ENCODE results near the gene C13orf46. TPM values are rescaled to one million over a fixed set of nuclear protein-coding genes. Genes with fewer than 3 reads are reported as not detected.
"Not testable (repeated sequence)": the region's sequence is repeated elsewhere in the genome, so short reads cannot be mapped to it uniquely, and the experiment has no call there.

Gene C13orf46
- 0.32 TPM for total RNA-seq
- long read RNA-seq, result 0 reads

- peak; percentile 43 for DNase-seq (ENCODE audit: missing footprints)
- ATAC-seq, result no peak
- intact Hi-C loops (cut with DNase I), result no loop called here
Observed at GRCh38 chr13:113973218-113974164, at the start of gene C13orf46. TSS of gene C13orf46 (minus strand) at chr13:113974076. CDS start at chr13:113973997, 79 bp downstream.

DNA sequence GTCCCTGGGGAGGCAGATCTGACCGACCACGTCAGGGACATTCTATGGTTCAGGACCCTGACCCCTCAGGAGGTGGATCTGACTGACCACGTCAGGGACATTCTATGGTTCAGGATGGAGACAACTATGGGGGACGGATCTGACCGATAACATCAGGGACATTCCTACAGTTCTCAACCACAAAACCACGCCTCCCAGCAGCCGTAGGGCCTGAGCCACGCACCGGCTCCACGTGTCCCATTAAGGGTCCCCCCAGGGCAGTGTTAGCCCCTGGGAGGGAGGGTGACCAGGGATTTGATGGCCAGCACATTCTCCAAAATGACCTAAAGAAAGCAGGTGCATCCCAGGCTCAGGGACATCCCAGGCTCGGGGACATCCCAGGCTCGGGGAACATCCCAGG lies 49.0 kb upstream of the C13orf46 start:
- DNase-seq (ENCODE audit: missing footprints) (peak; percentile 51), ATAC-seq (no peak)
- intact Hi-C loops (cut with DNase I), result no loop called here

- ATAC-seq (no peak), DNase-seq (ENCODE audit: missing footprints) (peak; percentile 7)
- intact Hi-C loops (cut with DNase I), result no loop called here
Observed at GRCh38 chr13:114022309-114022669, 48.4 kb upstream of the C13orf46 start.

DNA sequence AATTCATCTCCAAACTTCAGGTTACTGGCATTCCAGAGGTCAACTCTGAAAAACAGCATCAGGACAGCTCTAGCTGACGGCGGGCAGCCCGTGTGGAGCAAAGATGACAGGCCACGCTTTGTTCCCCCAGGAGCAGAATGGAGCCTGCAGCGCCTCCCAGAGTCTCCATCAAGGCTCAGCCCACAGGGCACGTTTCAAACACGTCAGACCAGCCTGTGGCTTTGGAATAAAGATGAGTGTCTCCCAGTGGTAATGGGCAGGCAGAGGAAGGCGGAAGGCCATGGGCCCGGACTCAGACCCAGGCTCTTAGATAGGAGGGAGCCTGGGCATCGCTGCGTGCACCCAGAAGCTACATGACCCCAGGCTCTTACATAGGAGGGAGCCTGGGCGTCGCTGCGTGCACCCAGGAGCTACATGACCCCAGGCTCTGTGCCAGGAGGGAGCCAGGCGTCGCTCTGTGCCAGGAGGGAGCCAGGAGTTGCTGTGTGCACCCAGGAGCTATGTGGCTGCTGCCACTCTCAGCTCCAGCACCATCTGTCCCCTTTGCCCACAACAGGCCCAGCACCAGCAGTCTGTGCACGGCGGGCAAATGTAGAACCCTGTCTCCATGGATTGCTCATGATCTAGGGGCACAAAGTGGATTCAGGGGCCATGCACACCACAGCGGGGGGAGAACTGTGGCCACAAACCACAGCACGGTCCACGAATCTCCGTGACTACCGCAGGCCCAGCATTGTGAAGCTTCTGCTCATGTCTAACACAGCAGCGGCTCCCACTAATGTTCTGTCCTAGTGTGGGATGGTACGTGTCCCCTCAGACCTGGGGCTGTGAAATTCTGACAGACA lies 47.8 kb upstream of the C13orf46 start:
- intact Hi-C loops (cut with DNase I), result no loop called here
- ATAC-seq (no peak), DNase-seq (ENCODE audit: missing footprints) (peak; percentile 62)

DNA sequence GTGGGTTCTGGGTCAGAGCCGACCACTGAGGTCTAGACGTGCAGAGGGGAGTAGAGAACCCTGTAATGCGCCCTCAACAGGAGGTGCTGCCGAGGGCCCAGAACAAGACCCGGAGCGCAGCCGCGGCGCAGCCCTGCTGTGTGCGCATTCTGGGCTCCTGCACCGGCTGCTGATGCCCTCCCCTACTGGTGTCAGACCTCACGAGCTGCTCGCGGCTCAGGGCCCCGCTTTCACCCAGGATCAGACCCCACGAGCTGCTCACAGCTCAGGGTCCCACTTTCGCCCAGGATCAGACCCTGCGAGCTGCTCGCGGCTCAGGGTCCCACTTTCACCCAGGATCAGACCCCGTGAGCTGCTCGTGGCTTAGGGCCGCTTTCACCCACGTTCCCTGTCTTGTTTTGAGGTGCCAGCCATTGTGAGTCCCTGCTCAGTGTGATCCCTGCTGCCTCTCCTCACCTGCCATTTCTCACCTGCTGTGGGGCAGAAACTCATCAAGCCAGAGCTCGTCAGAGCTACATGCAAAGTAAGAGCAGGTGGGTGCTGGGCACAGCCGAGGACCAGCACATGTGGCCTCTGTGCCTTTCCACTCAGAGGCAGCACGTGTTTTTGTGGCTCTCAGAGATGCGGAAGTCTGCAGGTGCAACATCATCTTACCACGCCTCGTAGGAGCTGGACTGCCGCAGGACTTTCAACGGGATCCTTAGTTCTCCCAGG lies 47.0 kb upstream of the C13orf46 start:
- ATAC-seq, result no peak
- intact Hi-C loops (cut with DNase I), result no loop called here
- DNase-seq (ENCODE audit: missing footprints), result peak; percentile 45

DNA sequence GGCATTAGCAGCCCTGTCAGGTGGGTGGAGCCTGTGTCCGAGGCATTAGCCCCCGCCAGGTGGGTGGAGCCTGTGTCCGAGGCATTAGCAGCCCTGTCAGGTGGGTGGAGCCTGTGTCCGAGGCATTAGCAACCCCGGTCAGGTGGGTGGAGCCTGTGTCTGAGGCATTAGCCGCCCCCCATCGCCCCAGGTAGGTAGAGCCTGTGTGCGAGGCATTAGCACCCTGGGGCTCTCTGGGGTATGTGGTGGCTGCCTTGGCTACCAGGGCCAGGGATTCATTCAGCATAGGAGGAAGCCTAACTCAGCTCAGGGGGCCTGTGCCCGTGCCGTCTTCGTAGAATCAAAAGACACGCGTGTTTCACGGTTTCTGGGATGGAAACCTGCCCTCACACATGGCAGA lies 46.3 kb upstream of the C13orf46 start:
- DNase-seq (ENCODE audit: missing footprints); intact Hi-C loops (cut with DNase I); ATAC-seq: not testable (repeated sequence)

DNA sequence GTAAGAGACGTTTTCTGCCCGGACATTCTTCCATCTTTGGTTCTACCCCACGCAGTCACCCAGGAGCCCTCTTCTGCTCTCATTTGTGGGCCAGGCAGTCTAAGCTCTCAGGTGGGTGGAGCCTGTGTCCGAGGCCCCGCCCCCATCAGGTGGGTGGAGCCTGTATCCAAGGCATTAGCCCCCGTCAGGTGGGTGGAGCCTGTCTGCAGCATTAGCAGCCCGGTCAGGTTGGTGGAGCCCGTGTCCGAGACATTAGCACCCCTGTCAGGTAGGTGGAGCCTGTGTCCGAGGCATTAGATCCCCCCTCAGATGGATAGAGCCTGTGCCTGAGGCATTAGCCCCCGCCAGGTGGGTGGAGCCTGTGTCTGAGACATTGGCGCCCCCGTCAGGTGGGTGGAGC lies 45.5 kb upstream of the C13orf46 start:
- DNase-seq (ENCODE audit: missing footprints) (no peak), ATAC-seq (no peak)
- intact Hi-C loops (cut with DNase I), result no loop called here

- ATAC-seq, result no peak
- intact Hi-C loops (cut with DNase I), result no loop called here
- no peak for DNase-seq (ENCODE audit: missing footprints)
Observed at GRCh38 chr13:114018461-114019055, 44.7 kb upstream of the C13orf46 start.

DNA sequence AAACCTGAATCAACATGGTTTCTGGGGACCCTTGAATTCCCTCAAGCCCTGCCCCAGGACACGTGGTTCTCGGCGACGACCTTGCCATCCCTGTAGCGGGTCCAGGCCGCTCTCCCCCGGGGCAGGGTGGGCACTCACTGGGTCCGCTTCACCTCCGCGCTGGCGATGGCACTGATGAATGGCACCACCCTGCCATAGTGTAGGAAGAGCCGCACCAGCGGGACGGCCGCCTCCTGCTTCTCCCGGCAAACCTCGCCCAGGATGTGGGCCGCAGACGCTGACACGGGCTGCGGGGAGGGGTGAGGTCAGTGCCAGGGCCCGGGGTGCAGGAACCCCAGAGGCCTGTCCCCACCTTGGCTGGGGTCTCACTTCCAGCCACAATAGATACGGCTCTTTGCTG lies 44.1 kb upstream of the C13orf46 start:
- no peak for DNase-seq (ENCODE audit: missing footprints)

DNA sequence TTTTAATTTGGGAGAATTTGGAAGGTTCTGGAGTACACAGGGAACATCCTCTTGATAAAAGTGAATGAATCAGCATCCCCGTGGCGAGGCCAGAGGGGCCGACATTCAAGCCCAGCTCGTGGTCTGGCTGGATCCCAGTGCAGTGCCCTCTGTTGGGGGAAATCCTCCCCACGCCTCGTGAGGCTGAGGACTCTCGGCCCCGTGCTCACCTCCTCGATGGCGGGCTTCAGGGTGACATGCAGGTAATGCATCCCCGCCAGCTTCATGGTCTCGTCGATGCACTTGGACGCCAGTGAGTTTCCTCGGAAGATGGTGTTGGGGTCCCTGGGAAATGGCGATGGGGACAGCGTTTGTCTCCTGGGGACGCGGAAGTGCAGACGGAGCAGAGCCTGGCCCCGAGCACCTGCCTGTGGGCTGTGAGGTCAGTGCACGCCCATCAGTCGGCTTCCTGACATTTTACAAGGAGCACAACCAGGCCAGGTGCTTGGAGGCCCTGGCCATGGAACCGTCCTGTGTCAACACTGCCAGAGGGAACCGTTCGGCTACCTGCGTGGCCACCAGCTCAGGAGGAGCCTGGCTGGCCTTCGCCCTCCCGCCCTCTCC lies 43.3 kb upstream of the C13orf46 start:
- intact Hi-C loops (cut with DNase I), result no loop called here
- DNase-seq (ENCODE audit: missing footprints), result peak; percentile 45
- ATAC-seq, result no peak

More for the DNA sequence above, 44.1 kb upstream of the C13orf46 start:
- intact Hi-C loops (cut with DNase I), result no loop called here
- no peak for ATAC-seq

- no peak for ATAC-seq
- intact Hi-C loops (cut with DNase I), result no loop called here
- DNase-seq (ENCODE audit: missing footprints), result peak; percentile 60
Observed at GRCh38 chr13:114016321-114017027, 42.6 kb upstream of the C13orf46 start.

- ATAC-seq, result no peak
- DNase-seq (ENCODE audit: missing footprints), result no peak
- intact Hi-C loops (cut with DNase I), result no loop called here
Observed at GRCh38 chr13:114015969-114016295, 42.1 kb upstream of the C13orf46 start.

DNA sequence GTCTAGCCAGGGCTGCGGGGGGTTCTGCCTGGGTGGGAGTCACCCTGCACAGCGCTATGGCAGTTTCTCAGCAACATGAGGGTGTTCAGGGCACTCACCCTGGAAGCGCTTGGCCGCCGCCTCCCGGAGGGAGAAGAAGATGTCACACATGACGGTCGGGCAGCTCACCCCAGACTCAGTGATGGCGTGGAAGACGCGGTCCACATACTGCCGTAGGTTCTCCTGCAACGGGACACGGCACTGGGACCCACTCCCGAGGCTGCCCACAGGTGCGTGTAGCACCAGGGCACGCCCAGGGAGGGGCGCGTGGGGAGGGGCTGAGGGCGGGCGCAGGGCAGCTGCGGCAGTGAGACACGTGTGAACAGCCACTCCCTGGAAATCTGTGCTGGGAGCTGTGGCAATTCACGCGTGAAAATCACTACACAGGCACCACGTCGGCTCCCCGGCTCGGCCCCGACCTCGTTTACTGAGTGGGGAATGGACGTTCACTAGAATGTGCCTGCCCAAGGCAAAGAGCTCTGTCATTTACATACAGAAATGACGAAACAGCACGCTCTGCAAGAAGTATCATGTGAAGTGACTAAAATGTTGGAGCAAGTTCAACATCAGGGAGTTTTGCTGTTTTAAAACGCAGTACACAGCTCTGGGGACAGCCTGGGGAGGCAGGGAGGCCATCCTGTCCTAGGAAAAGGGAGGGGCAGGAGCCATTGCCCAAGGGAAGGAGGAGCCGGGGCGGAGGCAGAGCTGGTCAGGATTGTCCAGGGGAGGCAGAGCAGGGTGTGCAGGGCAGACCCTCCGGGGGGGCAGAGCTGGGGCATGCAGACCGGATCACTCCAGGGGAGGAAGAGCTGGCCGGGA lies 41.5 kb upstream of the C13orf46 start:
- ATAC-seq (peak; percentile 83), DNase-seq (ENCODE audit: missing footprints) (peak; percentile 75)
- intact Hi-C loops (cut with DNase I), result no loop called here

DNA sequence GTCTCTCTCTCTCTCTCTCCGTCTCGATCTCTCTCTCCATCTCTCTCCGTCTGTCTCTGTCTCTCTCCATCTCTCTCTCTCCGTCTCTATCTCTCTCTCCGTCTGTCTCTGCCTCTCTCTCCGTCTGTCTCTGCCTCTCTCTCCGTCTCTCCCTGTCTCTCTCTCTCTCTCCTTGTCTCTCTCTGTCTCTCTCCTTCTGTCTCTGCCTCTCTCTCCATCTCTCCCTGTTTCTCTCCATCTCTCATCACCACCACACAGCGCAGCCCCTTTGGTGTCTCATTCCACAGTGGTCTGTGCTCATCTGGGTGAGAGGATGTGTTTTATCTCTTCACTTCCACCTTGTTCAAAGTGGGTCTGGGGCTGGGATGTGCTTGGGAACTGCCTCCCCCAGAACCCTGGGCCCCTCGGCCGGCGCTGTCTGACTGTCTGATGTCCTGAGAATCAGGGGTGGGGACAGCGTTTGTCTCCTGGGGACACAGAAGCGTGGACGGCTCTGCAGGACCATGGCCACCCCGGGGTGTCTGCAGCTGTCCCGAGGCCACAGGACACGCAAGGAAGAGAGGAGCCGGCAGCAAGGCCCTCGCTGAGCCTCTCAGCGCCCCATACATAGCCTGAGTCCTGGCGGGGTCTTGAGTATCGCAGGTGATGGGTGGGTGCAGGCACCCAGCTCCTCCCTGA lies 40.2 kb upstream of the C13orf46 start:
- intact Hi-C loops (cut with DNase I), result no loop called here
- DNase-seq (ENCODE audit: missing footprints) (peak; percentile 45), ATAC-seq (no peak)

- intact Hi-C loops (cut with DNase I), result no loop called here
Observed at GRCh38 chr13:114013336-114013735, 39.5 kb upstream of the C13orf46 start.

GRCh38 chr13:114012921-114013320 lies 39.0 kb upstream of the C13orf46 start:
- ATAC-seq, result no peak
- DNase-seq (ENCODE audit: missing footprints), result peak; percentile 22
- intact Hi-C loops (cut with DNase I), result no loop called here

More at GRCh38 chr13:114013336-114013735, 39.5 kb upstream of the C13orf46 start:
- ATAC-seq (no peak), DNase-seq (ENCODE audit: missing footprints) (no peak)

All from Right ventricle myocardium inferior (tissue), 1 donor.